ENCODE data around the gene GPR137B.

The GPR137B gene

GRCh38 chr1:236114076-236114747, 28.1 kb upstream of the GPR137B start:
- no peak for DNase-seq (ENCODE audit: low read depth)

GRCh38 chr1:236117710-236118109, 24.6 kb upstream of the GPR137B start:
- no peak for DNase-seq (ENCODE audit: low read depth)

DNA sequence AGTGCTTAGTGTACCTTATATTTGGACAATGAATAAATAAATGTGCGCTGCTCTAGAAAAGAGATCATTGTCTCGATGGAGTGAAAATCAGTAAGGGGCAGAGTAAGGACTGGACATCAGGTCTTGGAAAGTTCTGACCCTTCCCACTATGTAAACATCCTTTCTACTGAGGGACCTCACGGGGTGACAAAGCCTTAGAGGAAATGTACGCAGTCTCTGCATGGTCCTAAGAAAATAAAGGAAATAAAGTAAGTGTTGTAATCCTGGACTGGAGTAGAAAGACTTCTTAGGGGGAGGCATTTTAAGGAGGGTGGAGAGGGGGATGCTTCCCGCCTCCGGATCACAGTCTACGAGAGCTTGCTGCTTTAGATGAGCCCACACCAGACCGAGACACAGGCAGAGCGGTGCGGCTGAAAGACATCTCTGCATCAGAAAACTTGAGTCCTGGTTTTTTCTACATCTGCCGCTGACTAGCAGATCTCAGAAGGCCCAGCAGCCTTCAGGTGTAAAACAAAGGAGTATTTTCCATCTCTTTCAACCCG, 22.3 kb upstream of the GPR137B start:
- no peak for DNase-seq (ENCODE audit: low read depth)

- DNase-seq (ENCODE audit: low read depth) = no peak
These were observed 21.6 kb upstream of the GPR137B start for GRCh38 chr1:236120721-236121153.

DNA sequence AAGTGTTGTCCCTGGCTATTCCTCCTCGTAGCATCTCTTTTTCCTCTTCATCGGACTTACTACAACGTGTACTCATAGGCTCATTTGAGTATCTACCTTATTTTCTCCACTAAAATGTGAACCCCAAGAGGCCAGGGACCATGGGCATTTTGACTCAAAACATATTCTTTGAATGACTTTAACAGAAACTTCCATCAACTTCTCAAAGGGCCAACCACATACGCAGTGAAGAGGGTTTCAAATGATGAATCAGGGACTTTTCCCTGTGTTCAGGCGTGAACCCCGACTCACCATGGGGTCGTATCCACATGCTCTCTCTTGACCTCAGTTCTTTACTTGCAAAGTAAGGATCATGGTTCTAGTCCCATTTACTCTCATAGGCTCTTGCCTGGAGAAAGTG, 20.2 kb upstream of the GPR137B start:
- no peak for DNase-seq (ENCODE audit: low read depth)

DNA sequence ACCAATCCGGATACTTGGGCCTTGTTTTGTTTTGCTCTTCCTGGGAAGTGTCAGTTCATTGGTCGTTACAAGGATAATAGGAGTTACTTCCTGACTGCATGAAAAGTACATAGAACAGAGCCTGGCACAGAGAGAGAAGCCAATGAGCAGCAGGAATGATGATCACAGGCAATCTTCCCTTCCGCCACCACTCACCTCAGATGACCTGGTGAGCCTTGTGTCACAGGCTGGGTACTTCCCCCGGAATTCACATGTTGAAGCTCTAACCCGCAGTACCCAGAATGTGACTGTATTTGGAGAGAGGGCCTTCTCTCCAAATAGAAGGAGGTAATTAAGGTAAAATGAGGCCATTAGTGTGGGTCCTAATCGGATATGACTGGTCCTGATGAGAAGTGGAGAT, 18.8 kb upstream of the GPR137B start:
- no peak for DNase-seq (ENCODE audit: low read depth)

DNA sequence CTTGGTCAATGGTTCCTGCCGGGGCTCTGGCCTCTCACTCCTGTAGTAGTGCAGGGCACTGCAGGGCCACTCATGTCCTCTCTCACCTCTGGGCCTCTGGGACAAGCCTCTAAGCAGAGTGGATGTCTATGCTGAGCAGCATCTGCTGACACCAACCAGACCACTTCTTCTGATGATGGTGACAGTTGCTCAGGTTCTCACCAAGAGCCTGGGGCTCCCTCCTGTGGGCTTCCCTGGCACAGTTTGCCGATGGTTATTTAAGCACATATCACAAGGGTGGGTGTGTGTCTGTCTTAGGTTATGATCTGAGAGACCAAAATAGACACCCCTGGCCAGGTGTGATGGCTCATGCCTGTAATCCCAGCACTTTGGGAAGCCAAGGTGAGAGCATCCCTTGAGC, 17.4 kb upstream of the GPR137B start:
- no peak for DNase-seq (ENCODE audit: low read depth)

DNA sequence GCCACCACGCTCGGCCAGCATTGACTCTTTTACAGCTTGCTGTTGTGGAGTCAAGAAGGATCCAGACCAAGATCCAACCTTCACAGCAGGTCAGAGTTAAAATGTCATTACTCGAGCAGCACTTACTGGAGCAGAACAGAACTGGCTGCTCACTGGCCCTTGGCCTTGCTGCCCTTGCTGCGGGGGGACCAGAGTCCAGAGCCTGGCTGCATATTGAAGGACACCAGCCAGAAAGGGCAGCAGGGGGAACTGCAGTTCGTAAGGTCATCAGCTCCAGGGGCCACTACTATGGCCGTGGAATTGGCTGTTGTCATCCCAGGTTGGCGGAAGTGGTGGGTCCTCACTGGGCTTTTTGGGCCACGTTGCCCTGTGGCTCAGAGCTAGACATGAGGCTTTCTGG, 15.3 kb upstream of the GPR137B start:
- no peak for DNase-seq (ENCODE audit: low read depth)

- no peak for DNase-seq (ENCODE audit: low read depth)
These were observed 13.6 kb upstream of the GPR137B start for GRCh38 chr1:236128646-236129178.

GRCh38 chr1:236129306-236129705, 13.0 kb upstream of the GPR137B start:
- no peak for DNase-seq (ENCODE audit: low read depth)

- DNase-seq (ENCODE audit: low read depth) = no peak
These were observed 12.0 kb upstream of the GPR137B start for GRCh38 chr1:236130372-236130771.

DNA sequence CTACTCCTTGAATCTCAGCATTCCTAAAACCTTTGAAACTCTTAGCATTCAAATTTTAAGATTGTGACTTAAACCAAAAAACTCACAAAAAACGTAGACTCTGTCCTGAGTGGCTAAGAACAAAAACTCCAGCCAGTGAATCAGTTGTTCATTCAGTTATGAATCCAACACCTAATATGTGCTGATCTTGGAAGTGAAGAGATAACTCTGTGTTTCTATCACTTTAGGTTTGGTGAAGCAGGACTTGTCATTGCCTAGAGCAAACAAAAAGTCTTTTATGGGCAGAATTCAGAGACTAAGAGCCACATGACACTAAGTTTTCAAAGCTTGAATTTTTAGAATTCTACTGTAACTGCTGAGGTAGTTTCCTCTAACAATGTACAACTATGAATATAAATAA, 10.4 kb upstream of the GPR137B start:
- no peak for DNase-seq (ENCODE audit: low read depth)

- DNase-seq (ENCODE audit: low read depth) = no peak
These were observed 9.8 kb upstream of the GPR137B start for GRCh38 chr1:236132420-236133046.

- DNase-seq (ENCODE audit: low read depth) = no peak
These were observed 9.0 kb upstream of the GPR137B start for GRCh38 chr1:236133339-236133738.

- DNase-seq (ENCODE audit: low read depth) = no peak
These were observed 8.5 kb upstream of the GPR137B start for GRCh38 chr1:236133802-236134201.

- no peak for DNase-seq (ENCODE audit: low read depth)
These were observed 5.0 kb upstream of the GPR137B start for GRCh38 chr1:236137285-236137852.

DNA sequence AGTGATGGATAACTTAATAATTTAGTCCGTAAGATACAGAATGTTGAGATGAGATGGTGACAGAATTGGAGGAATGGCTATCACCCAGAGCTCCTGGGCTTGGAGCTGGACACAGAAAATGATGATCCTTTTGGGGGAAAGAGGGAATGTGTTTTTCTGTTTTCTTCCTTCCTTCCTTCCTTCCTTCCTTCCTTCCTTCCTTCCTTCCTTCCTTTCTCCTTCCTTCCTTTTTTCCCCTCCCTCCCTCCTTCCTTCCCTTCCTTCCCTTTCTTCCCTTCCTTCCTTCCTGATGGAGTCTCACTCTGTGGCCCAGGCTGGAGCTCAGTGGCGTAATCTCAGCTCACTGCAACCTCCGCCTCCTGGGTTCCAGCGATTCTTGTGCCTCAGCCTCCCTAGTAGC, 2.8 kb upstream of the GPR137B start:
- no peak for DNase-seq (ENCODE audit: low read depth)

GRCh38 chr1:236140705-236141446, 1.5 kb upstream of the GPR137B start:
- no peak for DNase-seq (ENCODE audit: low read depth)

DNA sequence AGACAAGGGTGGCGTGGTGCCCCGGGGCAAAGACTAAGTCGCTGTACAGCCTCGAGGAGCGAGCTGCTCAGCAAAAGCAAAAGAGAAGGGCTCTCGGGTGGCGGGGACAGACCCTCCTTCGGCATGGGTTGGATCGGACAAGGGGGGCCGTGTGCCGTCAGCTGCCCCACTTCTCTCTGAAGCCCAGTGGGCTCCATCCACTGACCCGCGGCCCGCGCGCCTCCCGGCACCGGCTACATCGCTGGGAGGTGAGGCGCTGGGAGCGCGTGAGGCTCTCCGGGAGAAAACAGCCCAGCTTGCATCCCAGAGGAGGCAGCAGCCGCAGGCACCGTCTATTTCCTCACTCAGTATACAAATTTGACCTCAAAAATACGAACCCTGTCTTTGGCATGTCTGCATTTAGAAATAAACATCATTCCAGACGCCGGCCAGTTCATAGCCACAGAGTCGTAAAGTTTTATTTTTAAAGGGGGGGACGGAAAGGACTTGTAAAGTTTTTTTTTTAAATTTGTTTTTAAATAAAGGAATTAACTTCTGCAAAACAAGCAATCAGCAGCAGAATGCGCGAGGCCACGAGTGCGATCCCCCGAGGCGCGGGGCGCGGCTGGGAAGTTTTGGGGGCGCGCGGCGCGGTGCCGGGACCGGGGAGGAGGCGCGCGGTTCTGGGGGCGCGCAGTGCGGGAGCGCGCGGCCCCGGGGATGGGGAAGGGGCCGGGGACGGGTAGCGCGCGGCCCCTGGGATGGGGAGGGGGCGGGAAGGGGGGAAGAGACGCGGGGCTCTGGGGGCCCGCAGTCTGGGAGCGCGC, 689 bp upstream of the GPR137B start:
- no peak for DNase-seq (ENCODE audit: low read depth)

GRCh38 chr1:236143104-236143948, 987 bp downstream of the GPR137B start:
- no peak for DNase-seq (ENCODE audit: low read depth)

DNA sequence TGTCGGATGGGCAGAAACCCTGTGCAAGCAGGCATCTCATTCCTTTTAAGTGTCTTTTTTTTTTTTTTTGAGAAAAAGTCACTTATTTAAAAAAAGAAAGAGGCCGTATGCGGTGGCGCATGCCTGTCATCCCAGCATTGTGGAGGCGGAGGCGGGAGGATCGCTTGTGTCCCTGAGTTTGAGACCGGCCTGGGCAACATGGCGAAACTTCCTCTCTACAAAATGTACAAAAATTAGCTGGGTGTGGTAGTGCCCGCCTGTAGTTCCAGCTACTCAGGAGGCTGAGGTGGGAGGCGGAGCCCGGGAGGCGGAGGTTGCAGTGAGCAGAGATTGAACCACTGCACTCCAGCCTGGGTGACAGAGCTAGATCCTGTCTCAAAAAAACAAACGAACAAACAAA, 1.7 kb downstream of the GPR137B start:
- DNase-seq (ENCODE audit: low read depth) = no peak
